GM10847 (cell line): Measurements from ENCODE around the gene ZNF526.

ENCODE experiments used
- POLR2A ChIP-seq: IDR thresholded peaks from 2 replicates; pipeline ENCODE4 v1.6.1; 2011; ENCODE audit not compliant: insufficient read length; ENCODE audit errors: extremely low read depth

Gene ZNF526

GRCh38 chr19:42273407-42274064 is 53.4 kb downstream of the ZNF526 start:
- no peak for TF ChIP-seq POLR2A

GRCh38 chr19:42274065-42274682 is 54.1 kb downstream of the ZNF526 start:
- no peak for TF ChIP-seq POLR2A

DNA sequence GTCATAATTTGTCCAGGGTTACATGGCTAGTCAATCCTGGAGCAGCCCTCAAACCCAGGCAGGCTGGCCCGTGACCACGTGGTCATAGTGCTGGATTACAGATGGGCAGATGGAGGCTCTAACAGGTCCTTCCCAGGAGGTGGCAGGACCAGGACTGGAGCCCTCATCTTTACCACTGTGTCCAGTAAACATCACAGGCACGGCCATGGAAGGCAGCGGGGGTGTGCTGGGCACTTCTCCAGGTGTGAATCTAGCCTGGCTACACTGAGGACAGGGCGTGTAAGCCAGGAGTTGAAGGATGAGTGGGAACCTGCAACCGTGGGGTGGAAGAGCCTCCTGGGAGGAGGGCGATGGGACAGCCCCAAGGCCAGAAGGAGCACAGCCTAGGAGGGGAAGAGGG is 55.0 kb downstream of the ZNF526 start:
- TF ChIP-seq POLR2A = no peak

- TF ChIP-seq POLR2A = no peak
These were observed 55.4 kb downstream of the ZNF526 start for GRCh38 chr19:42275517-42275916.

GRCh38 chr19:42276284-42276683 is 56.2 kb downstream of the ZNF526 start:
- no peak for TF ChIP-seq POLR2A

- no peak for TF ChIP-seq POLR2A
These were observed 56.7 kb downstream of the ZNF526 start for GRCh38 chr19:42276821-42277220.
